ENCODE results near the gene JAK1. TPM values are rescaled to one million over a fixed set of nuclear protein-coding genes. Genes with fewer than 3 reads are reported as not detected.

JAK1 gene
- total RNA-seq, 1 experiment from 2014 or later = 130 TPM

- no peak for DNase-seq
- Mint-ChIP-seq H3K36me3 (ENCODE audit: insufficient read depth, unreplicated experiment) (peaks cover 26% of the 10 kb centered on the region), H3K4me1 (ENCODE audit: low read depth, unreplicated experiment) (peaks cover 42% of the 10 kb centered on the region)
Observed at GRCh38 chr1:64962441-64962840, 3.9 kb downstream of the JAK1 start.

GRCh38 chr1:64961923-64962322 lies 4.4 kb downstream of the JAK1 start:
- Mint-ChIP-seq H3K36me3 (ENCODE audit: insufficient read depth, unreplicated experiment) (peaks cover 20% of the 10 kb centered on the region), H3K27me3 (ENCODE audit: unreplicated experiment) (no peaks in the 10 kb centered on the region), H3K27ac (ENCODE audit: unreplicated experiment) (no peak overlapping the region), H3K9me3 (ENCODE audit: low read depth, unreplicated experiment) (no peaks in the 10 kb centered on the region), H3K4me3 (ENCODE audit: low read depth, unreplicated experiment) (no peak overlapping the region), H3K4me1 (ENCODE audit: low read depth, unreplicated experiment) (peaks cover 37% of the 10 kb centered on the region)
- intact Hi-C loops (cut with micrococcal nuclease; ENCODE audit: unreplicated experiment) = no loop called here
- DNase-seq = no peak
- no peak for TF ChIP-seq CTCF (IDR thresholded peaks at IDR 0.05; ENCODE audit: unreplicated experiment)
- CTCF ChIA-PET = no interaction called here
- no TSS peak for BruUV-seq (replicated peaks)

More at GRCh38 chr1:64962441-64962840, 3.9 kb downstream of the JAK1 start:
- Mint-ChIP-seq H3K27me3 (ENCODE audit: unreplicated experiment) (no peaks in the 10 kb centered on the region), H3K4me3 (ENCODE audit: low read depth, unreplicated experiment) (no peak overlapping the region), H3K9me3 (ENCODE audit: low read depth, unreplicated experiment) (no peaks in the 10 kb centered on the region), H3K27ac (ENCODE audit: unreplicated experiment) (no peak overlapping the region)
- no peak for TF ChIP-seq CTCF (IDR thresholded peaks at IDR 0.05; ENCODE audit: unreplicated experiment)
- BruUV-seq (replicated peaks) = no TSS peak
- intact Hi-C loops (cut with micrococcal nuclease; ENCODE audit: unreplicated experiment) = no loop called here
- CTCF ChIA-PET = no interaction called here

GRCh38 chr1:64960731-64961130 lies 5.6 kb downstream of the JAK1 start:
- no peak for DNase-seq
- BruUV-seq (replicated peaks) = no TSS peak
- no peak overlapping the region for H3K4me3 Mint-ChIP-seq (ENCODE audit: low read depth, unreplicated experiment)
- H3K36me3 Mint-ChIP-seq (ENCODE audit: insufficient read depth, unreplicated experiment) = peaks cover 11% of the 10 kb centered on the region
- no peaks in the 10 kb centered on the region for H3K27me3 Mint-ChIP-seq (ENCODE audit: unreplicated experiment)
- intact Hi-C loops (cut with micrococcal nuclease; ENCODE audit: unreplicated experiment) = no loop called here
- H3K4me1 Mint-ChIP-seq (ENCODE audit: low read depth, unreplicated experiment) = peaks cover 35% of the 10 kb centered on the region
- no peak overlapping the region for H3K27ac Mint-ChIP-seq (ENCODE audit: unreplicated experiment)
- no peak for TF ChIP-seq CTCF (IDR thresholded peaks at IDR 0.05; ENCODE audit: unreplicated experiment)
- CTCF ChIA-PET = no interaction called here
- H3K9me3 Mint-ChIP-seq (ENCODE audit: low read depth, unreplicated experiment) = no peaks in the 10 kb centered on the region

DNA sequence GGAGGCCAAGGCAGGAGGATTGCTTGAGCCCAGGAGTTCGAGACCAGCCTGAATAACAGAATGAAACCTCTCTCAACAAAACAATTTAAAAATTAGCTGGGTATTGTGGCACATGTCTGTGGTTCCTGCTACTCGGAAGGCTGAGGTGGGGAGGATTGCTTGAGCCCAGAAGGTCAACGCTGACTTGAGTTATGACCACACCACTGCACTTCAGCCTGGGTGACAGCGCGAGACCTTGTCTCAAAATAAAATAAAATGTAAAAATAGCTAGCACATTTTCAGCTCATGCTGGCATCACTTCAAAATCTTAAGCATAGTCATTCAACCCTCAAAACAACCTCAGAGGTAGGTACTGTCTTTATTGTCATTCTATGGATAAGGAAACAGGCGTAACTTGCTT lies 6.4 kb downstream of the JAK1 start:
- no TSS peak for BruUV-seq (replicated peaks)
- no peaks in the 10 kb centered on the region for H3K27me3 Mint-ChIP-seq (ENCODE audit: unreplicated experiment)
- H3K4me3 Mint-ChIP-seq (ENCODE audit: low read depth, unreplicated experiment) = no peak overlapping the region
- H3K27ac Mint-ChIP-seq (ENCODE audit: unreplicated experiment) = no peak overlapping the region
- CTCF ChIA-PET = no interaction called here
- TF ChIP-seq CTCF (IDR thresholded peaks at IDR 0.05; ENCODE audit: unreplicated experiment) = no peak
- DNase-seq = no peak
- no peaks in the 10 kb centered on the region for H3K9me3 Mint-ChIP-seq (ENCODE audit: low read depth, unreplicated experiment)
- peaks cover 3% of the 10 kb centered on the region for H3K36me3 Mint-ChIP-seq (ENCODE audit: insufficient read depth, unreplicated experiment)
- intact Hi-C loops (cut with micrococcal nuclease; ENCODE audit: unreplicated experiment) = no loop called here
- peaks cover 32% of the 10 kb centered on the region for H3K4me1 Mint-ChIP-seq (ENCODE audit: low read depth, unreplicated experiment)
